ENCODE results near the gene RINL.
"Not testable (repeated sequence)": the region's sequence is repeated elsewhere in the genome, so short reads cannot be mapped to it uniquely, and the experiment has no call there.

RINL gene

DNA sequence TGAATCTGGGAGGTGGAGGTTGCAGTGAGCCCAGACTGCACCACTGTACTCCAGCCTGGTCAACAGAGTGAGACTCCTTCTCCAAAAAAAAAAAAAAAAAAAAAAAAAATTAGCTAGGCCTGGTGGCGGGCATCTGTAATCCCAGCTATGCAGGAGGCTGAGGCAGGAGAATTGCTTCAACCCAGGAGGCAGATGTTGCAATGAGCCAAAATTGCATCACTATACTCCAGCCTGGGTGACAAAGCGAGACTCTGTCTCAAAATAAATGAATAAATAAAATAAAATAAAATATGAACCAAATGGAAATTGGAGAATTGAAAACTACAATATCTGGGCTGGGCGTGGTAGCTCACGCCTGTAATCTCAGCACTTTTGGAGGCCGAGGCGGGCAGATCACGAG lies 48.9 kb downstream of the RINL start:
- H2AFZ ChIP-seq (ENCODE audit: insufficient read depth, low read length, poor library complexity); H3K36me3 ChIP-seq (ENCODE audit: control insufficient read depth in 1 of 2, insufficient read depth in 2 of 2, low read length in 2 of 2); H3K4me2 ChIP-seq (ENCODE audit: low read length); H3K79me2 ChIP-seq (ENCODE audit: control insufficient read depth, insufficient read depth, low read length, poor library complexity); H3K4me3 ChIP-seq (ENCODE audit: low read depth, low read length); H3K14ac ChIP-seq (ENCODE audit: low read length); H3K9ac ChIP-seq (ENCODE audit: low read length); H3K9me3 ChIP-seq (ENCODE audit: insufficient read depth, low read depth, low read length); H3K4ac ChIP-seq (ENCODE audit: low read depth, low read length); H3K27me3 ChIP-seq (ENCODE audit: insufficient read depth, low read length); H3K23ac ChIP-seq (ENCODE audit: low read length); H4K12ac ChIP-seq (ENCODE audit: low read depth, low read length); H2AK5ac ChIP-seq (ENCODE audit: low read length): not testable (repeated sequence)
- Histone ChIP-seq H3K18ac (ENCODE audit: low read length) (peak overlapping the region; percentile 54), H2BK5ac (ENCODE audit: low read depth, low read length, poor library complexity) (peak overlapping the region; percentile 45), H3K79me1 (ENCODE audit: low read length) (peaks cover 33% of the 10 kb centered on the region), H2BK120ac (ENCODE audit: insufficient read depth, low read length, poor library complexity) (peak overlapping the region; percentile 69), H4K8ac (ENCODE audit: low read depth, low read length) (peak overlapping the region; percentile 54), H4K91ac (ENCODE audit: low read depth, low read length) (peak overlapping the region; percentile 87), H3K4me1 (ENCODE audit: control insufficient read depth in 1 of 2, insufficient read depth in 2 of 2, low read length in 2 of 2) (peaks cover 29 to 40% of the 10 kb centered on the region in 2 experiments), H2BK12ac (ENCODE audit: low read length) (peak overlapping the region; percentile 53), H3K27ac (ENCODE audit: low read depth, low read length) (peak overlapping the region; percentile 49)
- no CpG with 5 or more reads among the region's 7 CpGs for WGBS (ENCODE audit: extremely low coverage, insufficient coverage, insufficient read length)
- peak; percentile 77 to 91 for DNase-seq

DNA sequence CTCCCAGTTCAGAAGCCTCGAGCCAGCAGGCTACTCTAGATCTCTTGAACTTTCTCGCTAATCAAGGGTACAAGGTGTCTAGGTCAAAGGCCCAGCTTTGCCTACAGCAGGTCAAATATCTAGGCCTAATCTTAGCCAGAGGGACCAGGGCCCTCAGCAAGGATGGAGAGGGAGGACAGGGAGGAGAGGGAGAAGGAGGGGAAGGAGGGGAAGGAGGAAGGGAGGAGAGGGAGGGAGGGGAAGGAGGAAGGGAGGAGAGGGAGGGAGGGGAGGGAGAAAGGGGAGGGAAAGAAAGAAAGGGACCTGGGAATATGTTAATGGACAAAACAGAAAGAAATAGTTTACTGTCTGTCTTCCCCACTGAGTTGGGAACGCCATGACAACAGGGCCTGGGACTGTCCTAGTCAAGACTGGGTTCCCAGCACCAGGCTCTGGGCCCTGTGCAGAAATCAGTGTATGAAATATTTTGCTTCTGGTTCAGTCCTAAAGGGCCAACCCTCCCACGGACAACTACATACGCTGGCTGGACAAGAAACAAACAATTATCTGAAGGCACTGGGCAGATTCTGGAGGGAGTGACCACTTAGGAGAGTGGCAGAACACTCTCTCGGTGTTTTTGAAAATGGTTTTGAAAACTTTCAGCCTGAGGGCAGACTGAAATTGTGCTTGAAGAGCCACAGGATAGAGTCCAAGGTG lies 51.1 kb downstream of the RINL start:
- Histone ChIP-seq H2BK120ac (ENCODE audit: insufficient read depth, low read length, poor library complexity) (peak overlapping the region; percentile 14), H4K91ac (ENCODE audit: low read depth, low read length) (peak overlapping the region; percentile 15), H3K27me3 (ENCODE audit: insufficient read depth, low read length) (no peaks in the 10 kb centered on the region), H3K4me2 (ENCODE audit: low read length) (peak overlapping the region; percentile 26), H3K36me3 (ENCODE audit: control insufficient read depth in 1 of 2, insufficient read depth in 2 of 2, low read length in 2 of 2) (peaks cover 13 to 14% of the 10 kb centered on the region in 2 experiments), H2AFZ (ENCODE audit: insufficient read depth, low read length, poor library complexity) (no peak overlapping the region), H3K79me1 (ENCODE audit: low read length) (peaks cover 25% of the 10 kb centered on the region), H3K9ac (ENCODE audit: low read length) (no peak overlapping the region), H2BK12ac (ENCODE audit: low read length) (peak overlapping the region; percentile 87), H3K23ac (ENCODE audit: low read length) (no peak overlapping the region), H2AK5ac (ENCODE audit: low read length) (no peak overlapping the region), H3K4me3 (ENCODE audit: low read depth, low read length) (no peak overlapping the region), H3K18ac (ENCODE audit: low read length) (no peak overlapping the region), H4K8ac (ENCODE audit: low read depth, low read length) (no peak overlapping the region), H3K27ac (ENCODE audit: low read depth, low read length) (peak overlapping the region; percentile 61), H2BK5ac (ENCODE audit: low read depth, low read length, poor library complexity) (peak overlapping the region; percentile 65), H3K9me3 (ENCODE audit: insufficient read depth, low read depth, low read length) (no peaks in the 10 kb centered on the region), H3K14ac (ENCODE audit: low read length) (no peak overlapping the region), H4K12ac (ENCODE audit: low read depth, low read length) (no peak overlapping the region), H3K79me2 (ENCODE audit: control insufficient read depth, insufficient read depth, low read length, poor library complexity) (peaks cover 2% of the 10 kb centered on the region), H3K4me1 (ENCODE audit: control insufficient read depth in 1 of 2, insufficient read depth in 2 of 2, low read length in 2 of 2) (peaks cover 25 to 36% of the 10 kb centered on the region in 2 experiments), H3K4ac (ENCODE audit: low read depth, low read length) (no peak overlapping the region)
- no CpG with 5 or more reads among the region's 6 CpGs for WGBS (ENCODE audit: extremely low coverage, insufficient coverage, insufficient read length)
- peak in 1 of 2 donors; percentile 19 for DNase-seq

DNA sequence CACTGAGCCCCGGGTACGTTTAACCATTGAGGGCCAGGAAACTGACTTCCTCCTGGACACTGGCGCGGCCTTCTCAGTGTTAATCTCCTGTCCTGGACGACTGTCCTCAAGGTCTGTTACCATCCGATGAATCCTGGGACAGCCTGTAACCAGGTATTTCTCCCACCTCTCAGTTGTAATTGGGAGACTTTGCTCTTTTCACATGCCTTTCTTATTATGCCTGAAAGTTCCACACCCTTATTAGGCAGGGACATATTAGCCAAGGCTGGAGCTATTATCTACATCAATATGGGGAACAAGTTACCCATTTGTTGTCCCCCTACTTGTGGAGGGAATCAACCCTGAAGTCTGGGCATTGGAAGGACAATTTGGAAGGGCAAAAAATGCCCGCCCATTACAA lies 52.1 kb downstream of the RINL start:
- not testable (repeated sequence) for H4K8ac ChIP-seq (ENCODE audit: low read depth, low read length)

DNA sequence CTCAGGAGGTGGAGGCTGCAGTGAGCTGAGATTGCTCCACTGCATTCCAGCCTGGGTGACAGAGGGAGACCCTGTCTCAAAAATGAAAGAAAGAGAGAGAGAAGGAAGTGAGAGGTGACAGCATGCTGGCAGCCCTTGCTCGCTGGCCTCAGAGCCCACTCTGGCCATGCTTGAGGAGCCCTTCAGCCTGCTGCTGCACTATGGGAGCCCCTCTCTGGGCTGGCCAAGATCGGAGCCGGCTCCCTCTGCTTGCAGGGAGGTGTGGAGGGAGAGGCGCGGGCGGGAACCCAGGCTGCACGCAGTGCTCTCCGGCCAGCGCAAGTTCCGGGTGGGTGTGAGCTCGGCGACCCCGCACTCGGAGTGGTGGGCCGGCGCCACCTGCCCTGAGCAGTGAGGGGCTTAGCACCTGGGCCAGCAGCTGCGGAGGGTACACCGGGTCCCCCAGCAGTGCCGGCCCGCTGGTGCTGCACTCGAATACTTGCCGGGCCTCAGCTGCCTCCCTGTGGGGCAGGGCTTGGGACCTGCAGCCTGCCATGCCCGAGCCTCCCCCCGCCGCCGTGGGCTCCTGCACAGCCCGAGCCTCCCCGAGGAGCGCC lies 56.7 kb downstream of the RINL start:
- Histone ChIP-seq H2AK5ac (ENCODE audit: low read length) (peak overlapping the region; percentile 5), H4K91ac (ENCODE audit: low read depth, low read length) (peak overlapping the region; percentile 39)
- not testable (repeated sequence) for H3K27ac ChIP-seq (ENCODE audit: low read depth, low read length)

More for the DNA sequence above, 52.1 kb downstream of the RINL start:
- H3K4ac ChIP-seq (ENCODE audit: low read depth, low read length); H3K14ac ChIP-seq (ENCODE audit: low read length); H3K4me2 ChIP-seq (ENCODE audit: low read length); H4K12ac ChIP-seq (ENCODE audit: low read depth, low read length); DNase-seq; H2BK5ac ChIP-seq (ENCODE audit: low read depth, low read length, poor library complexity); H3K4me3 ChIP-seq (ENCODE audit: low read depth, low read length); H3K9ac ChIP-seq (ENCODE audit: low read length); H3K9me3 ChIP-seq (ENCODE audit: insufficient read depth, low read depth, low read length); H3K79me2 ChIP-seq (ENCODE audit: control insufficient read depth, insufficient read depth, low read length, poor library complexity); H3K27me3 ChIP-seq (ENCODE audit: insufficient read depth, low read length); H2AFZ ChIP-seq (ENCODE audit: insufficient read depth, low read length, poor library complexity); H3K27ac ChIP-seq (ENCODE audit: low read depth, low read length); H3K18ac ChIP-seq (ENCODE audit: low read length); H3K23ac ChIP-seq (ENCODE audit: low read length): not testable (repeated sequence)
- Histone ChIP-seq H3K36me3 (ENCODE audit: control insufficient read depth in 1 of 2, insufficient read depth in 2 of 2, low read length in 2 of 2) (peaks cover 14 to 20% of the 10 kb centered on the region in 2 experiments), H3K4me1 (ENCODE audit: control insufficient read depth in 1 of 2, insufficient read depth in 2 of 2, low read length in 2 of 2) (peaks cover 25 to 35% of the 10 kb centered on the region in 2 experiments), H4K91ac (ENCODE audit: low read depth, low read length) (peak overlapping the region; percentile 42), H2AK5ac (ENCODE audit: low read length) (peak overlapping the region; percentile 24), H3K79me1 (ENCODE audit: low read length) (peaks cover 20% of the 10 kb centered on the region), H2BK120ac (ENCODE audit: insufficient read depth, low read length, poor library complexity) (peak overlapping the region; percentile 18), H2BK12ac (ENCODE audit: low read length) (peak overlapping the region; percentile 17)
- no CpG with 5 or more reads among the region's 7 CpGs for WGBS (ENCODE audit: extremely low coverage, insufficient coverage, insufficient read length)

More for the DNA sequence above, 56.7 kb downstream of the RINL start:
- not testable (repeated sequence) for H3K4me2 ChIP-seq (ENCODE audit: low read length); H3K9me3 ChIP-seq (ENCODE audit: insufficient read depth, low read depth, low read length); H2BK120ac ChIP-seq (ENCODE audit: insufficient read depth, low read length, poor library complexity); H2BK5ac ChIP-seq (ENCODE audit: low read depth, low read length, poor library complexity); H3K79me2 ChIP-seq (ENCODE audit: control insufficient read depth, insufficient read depth, low read length, poor library complexity); H3K14ac ChIP-seq (ENCODE audit: low read length); H3K27me3 ChIP-seq (ENCODE audit: insufficient read depth, low read length); H3K4ac ChIP-seq (ENCODE audit: low read depth, low read length); H3K4me3 ChIP-seq (ENCODE audit: low read depth, low read length); H3K23ac ChIP-seq (ENCODE audit: low read length); H2BK12ac ChIP-seq (ENCODE audit: low read length); DNase-seq; H3K9ac ChIP-seq (ENCODE audit: low read length); H2AFZ ChIP-seq (ENCODE audit: insufficient read depth, low read length, poor library complexity); H4K8ac ChIP-seq (ENCODE audit: low read depth, low read length); H4K12ac ChIP-seq (ENCODE audit: low read depth, low read length)
- Histone ChIP-seq H3K79me1 (ENCODE audit: low read length) (peaks cover 12% of the 10 kb centered on the region), H3K36me3 (ENCODE audit: control insufficient read depth in 1 of 2, insufficient read depth in 2 of 2, low read length in 2 of 2) (peaks cover 21 to 35% of the 10 kb centered on the region in 2 experiments), H3K4me1 (ENCODE audit: control insufficient read depth in 1 of 2, insufficient read depth in 2 of 2, low read length in 2 of 2) (peaks cover 23 to 28% of the 10 kb centered on the region in 2 experiments), H3K18ac (ENCODE audit: low read length) (peak overlapping the region; percentile 75)
- WGBS (ENCODE audit: extremely low coverage, insufficient coverage, insufficient read length) = no CpG with 5 or more reads among the region's 29 CpGs
